ENCODE data around the gene APOM.

Gene APOM

GRCh38 chr6:31660381-31661261 lies 4.9 kb downstream of the APOM start, which contains the start of gene C6orf47:
TSS of gene C6orf47 (minus strand) at chr6:31660778. CDS start at chr6:31659947, 831 bp downstream.
- TF ChIP-seq, protein P1, sequence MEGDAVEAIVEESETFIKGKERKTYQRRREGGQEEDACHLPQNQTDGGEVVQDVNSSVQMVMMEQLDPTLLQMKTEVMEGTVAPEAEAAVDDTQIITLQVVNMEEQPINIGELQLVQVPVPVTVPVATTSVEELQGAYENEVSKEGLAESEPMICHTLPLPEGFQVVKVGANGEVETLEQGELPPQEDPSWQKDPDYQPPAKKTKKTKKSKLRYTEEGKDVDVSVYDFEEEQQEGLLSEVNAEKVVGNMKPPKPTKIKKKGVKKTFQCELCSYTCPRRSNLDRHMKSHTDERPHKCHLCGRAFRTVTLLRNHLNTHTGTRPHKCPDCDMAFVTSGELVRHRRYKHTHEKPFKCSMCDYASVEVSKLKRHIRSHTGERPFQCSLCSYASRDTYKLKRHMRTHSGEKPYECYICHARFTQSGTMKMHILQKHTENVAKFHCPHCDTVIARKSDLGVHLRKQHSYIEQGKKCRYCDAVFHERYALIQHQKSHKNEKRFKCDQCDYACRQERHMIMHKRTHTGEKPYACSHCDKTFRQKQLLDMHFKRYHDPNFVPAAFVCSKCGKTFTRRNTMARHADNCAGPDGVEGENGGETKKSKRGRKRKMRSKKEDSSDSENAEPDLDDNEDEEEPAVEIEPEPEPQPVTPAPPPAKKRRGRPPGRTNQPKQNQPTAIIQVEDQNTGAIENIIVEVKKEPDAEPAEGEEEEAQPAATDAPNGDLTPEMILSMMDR (IDR thresholded peaks at IDR 0.05; ENCODE audit: low read depth, low read length) = no peak
- peak; percentile 49 for DNase-seq (ENCODE audit: extremely low read depth, low read depth)

DNA sequence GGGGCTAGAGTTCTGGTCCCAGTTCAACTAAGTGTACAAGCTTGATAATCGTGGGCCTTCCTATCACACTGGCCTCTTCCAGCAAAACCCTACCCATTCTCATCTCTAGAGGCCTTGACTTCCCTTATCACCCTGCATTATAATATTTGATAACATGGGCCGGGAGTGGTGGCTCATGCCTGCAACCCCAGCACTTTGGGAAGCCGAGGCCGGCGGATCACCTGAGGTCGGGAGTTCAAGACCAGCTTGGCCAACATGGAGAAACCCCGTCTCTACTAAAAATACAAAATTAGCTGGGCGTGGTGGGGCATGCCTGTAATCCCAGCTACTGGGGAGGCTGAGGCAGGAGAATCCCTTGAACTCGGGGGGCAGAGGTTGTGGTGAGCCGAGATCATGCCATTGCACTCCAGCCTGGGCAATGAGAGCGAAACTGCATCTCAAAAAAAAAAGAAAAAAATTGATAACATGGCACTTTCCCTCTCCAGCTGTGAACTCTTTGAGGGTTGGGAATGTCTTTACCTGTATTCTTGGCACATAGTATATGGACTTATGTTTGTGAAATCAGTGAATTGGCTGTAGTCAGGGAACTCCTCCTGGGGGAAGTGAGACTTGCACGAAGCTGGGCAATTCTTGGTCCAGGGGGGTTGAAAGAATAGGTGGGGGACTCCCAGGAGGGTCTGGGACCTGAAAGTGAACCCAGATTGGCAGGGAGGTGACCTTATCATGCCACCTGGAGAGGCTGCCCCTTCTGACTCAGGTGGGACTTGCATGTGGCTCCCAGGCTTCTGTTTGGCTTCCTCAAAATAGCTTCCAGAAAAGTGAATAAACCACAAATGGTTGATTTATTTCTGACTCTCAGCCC lies 5.8 kb downstream of the APOM start:
- TF ChIP-seq, protein P1 (IDR thresholded peaks at IDR 0.05; ENCODE audit: low read depth, low read length) = no peak

GRCh38 chr6:31662124-31662723 lies 6.5 kb downstream of the APOM start:
- TF ChIP-seq, protein P1 (IDR thresholded peaks at IDR 0.05; ENCODE audit: low read depth, low read length) = no peak
- no peak for DNase-seq (ENCODE audit: extremely low read depth, low read depth)

More for the DNA sequence above, 5.8 kb downstream of the APOM start:
- DNase-seq (ENCODE audit: extremely low read depth, low read depth) = no peak

DNA sequence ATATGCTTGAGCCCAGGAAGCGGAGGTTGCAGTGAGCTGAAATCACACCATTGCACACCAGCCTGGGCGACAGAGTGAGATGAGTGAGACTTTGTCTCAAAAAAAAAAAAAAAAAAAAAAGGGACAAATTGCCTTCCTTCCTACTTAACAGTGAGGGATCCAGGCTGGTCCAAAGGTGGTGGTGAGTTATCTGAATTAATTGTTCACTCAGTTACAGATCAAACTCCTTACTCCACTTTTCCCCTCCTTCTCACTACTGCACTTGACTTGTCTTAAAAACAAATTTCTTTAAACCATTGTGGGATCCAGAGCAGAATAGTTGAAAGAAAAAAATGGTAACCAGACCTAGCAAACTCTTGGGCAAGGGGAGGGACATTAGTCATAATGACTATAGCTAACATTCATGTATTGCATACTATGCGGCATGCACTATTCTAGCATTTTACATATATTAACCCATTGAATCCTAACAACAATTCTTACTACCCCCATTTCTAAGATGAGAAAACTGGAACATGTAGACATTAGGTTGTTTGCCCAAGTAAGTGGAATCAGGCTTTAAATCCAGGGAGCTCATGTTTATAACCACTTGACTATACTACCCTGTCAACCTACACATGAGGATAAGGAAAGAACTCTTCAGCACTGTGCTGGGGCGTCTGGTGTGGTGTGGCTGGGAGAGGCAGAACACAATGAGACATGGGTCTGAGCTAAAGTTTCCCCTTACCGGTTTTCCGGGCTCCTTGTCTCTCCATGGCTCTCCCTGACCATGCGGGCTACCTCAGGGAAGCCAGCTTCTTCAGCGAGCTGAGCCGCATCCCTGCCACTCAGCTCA lies 7.6 kb downstream of the APOM start:
- no peak for DNase-seq (ENCODE audit: extremely low read depth, low read depth)
- TF ChIP-seq, protein P1 (IDR thresholded peaks at IDR 0.05; ENCODE audit: low read depth, low read length) = no peak

GRCh38 chr6:31663961-31664789 lies 8.5 kb downstream of the APOM start:
- DNase-seq (ENCODE audit: extremely low read depth, low read depth) = peak; percentile 31
- TF ChIP-seq, protein P1 (IDR thresholded peaks at IDR 0.05; ENCODE audit: low read depth, low read length) = no peak; the same call in 1 of the 2 replicates
